ENCODE data around the gene GARIN3. TPM values are rescaled to one million over a fixed set of nuclear protein-coding genes. Genes with fewer than 3 reads are reported as not detected.

Gene GARIN3
- total and polyA plus RNA-seq, 9 of the 15 experiments (the other 6 are each of a cell fraction or from before 2014, with no cell fraction given), result not detected

GRCh38 chr5:157142317-157143126 lies 23.5 kb downstream of the GARIN3 start, which contains the start of gene MED7 (continued):
- peak; percentile 62 for TF ChIP-seq CBFA2T3 (IDR thresholded peaks at IDR 0.05)
- TF ChIP-seq LCOR (CRISPR knock-in tag; IDR thresholded peaks at IDR 0.05), result no peak; the same call in 1 of the 2 replicates
- peak; percentile 38 for TF ChIP-seq HDAC3 (IDR thresholded peaks at IDR 0.05; ENCODE audit: borderline replicate concordance, partially characterized antibody)
- peak; percentile 78; the same call in 1 of the 2 replicates for TF ChIP-seq ETV5 (CRISPR knock-in tag; IDR thresholded peaks at IDR 0.05; ENCODE audit: low read depth)
- peak; percentile 30 to 61; a peak in 1 of 4 replicates for TF ChIP-seq KDM1A (IDR thresholded peaks at IDR 0.05)
- TF ChIP-seq, protein P1, sequence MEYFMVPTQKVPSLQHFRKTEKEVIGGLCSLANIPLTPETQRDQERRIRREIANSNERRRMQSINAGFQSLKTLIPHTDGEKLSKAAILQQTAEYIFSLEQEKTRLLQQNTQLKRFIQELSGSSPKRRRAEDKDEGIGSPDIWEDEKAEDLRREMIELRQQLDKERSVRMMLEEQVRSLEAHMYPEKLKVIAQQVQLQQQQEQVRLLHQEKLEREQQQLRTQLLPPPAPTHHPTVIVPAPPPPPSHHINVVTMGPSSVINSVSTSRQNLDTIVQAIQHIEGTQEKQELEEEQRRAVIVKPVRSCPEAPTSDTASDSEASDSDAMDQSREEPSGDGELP (CRISPR knock-in tag; IDR thresholded peaks at IDR 0.05; ENCODE audit: borderline replicate concordance), result peak; percentile 89
- TF ChIP-seq ARID1B (IDR thresholded peaks at IDR 0.05), result peak; percentile 53
- TF ChIP-seq NEUROD1 (IDR thresholded peaks at IDR 0.05; ENCODE audit: borderline replicate concordance, low read depth, low read length, partially characterized antibody), result peak; percentile 8
- TF ChIP-seq EGR1 (conservative IDR thresholded peaks at IDR 0.05), result peak; percentile 32
- 0 out of 2 replicates have a peak, but pooled peaks have one; percentile 28 for TF ChIP-seq CHD2 (IDR thresholded peaks at IDR 0.05; ENCODE audit: low read depth, low read length)
- no peak for TF ChIP-seq ZBTB8A (IDR thresholded peaks at IDR 0.05; ENCODE audit: partially characterized antibody)
- TF ChIP-seq, protein P2, sequence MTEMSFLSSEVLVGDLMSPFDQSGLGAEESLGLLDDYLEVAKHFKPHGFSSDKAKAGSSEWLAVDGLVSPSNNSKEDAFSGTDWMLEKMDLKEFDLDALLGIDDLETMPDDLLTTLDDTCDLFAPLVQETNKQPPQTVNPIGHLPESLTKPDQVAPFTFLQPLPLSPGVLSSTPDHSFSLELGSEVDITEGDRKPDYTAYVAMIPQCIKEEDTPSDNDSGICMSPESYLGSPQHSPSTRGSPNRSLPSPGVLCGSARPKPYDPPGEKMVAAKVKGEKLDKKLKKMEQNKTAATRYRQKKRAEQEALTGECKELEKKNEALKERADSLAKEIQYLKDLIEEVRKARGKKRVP (CRISPR knock-in tag; IDR thresholded peaks at IDR 0.05), result 0 out of 2 replicates have a peak, but pooled peaks have one; percentile 6
- peak; percentile 82 for TF ChIP-seq ZBTB17 (CRISPR knock-in tag; IDR thresholded peaks at IDR 0.05)
- TF ChIP-seq, protein P3, sequence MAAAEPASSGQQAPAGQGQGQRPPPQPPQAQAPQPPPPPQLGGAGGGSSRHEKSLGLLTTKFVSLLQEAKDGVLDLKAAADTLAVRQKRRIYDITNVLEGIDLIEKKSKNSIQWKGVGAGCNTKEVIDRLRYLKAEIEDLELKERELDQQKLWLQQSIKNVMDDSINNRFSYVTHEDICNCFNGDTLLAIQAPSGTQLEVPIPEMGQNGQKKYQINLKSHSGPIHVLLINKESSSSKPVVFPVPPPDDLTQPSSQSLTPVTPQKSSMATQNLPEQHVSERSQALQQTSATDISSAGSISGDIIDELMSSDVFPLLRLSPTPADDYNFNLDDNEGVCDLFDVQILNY (CRISPR knock-in tag; IDR thresholded peaks at IDR 0.05), result 0 out of 2 replicates have a peak, but pooled peaks have one; percentile 35
- peak; percentile 85 for TF ChIP-seq ELF1 (tag; IDR thresholded peaks at IDR 0.05)
- peak; percentile 71 for TF ChIP-seq CREM (IDR thresholded peaks at IDR 0.05; ENCODE audit: low read depth)
- no peak for TF ChIP-seq HINFP (tag; conservative IDR thresholded peaks at IDR 0.05; ENCODE audit: low read depth)
- TF ChIP-seq ZNF584 (CRISPR knock-in tag; IDR thresholded peaks at IDR 0.05; ENCODE audit: low read depth), result 0 out of 2 replicates have a peak, but pooled peaks have one; percentile 39
- no peak for TF ChIP-seq BDP1 (IDR thresholded peaks at IDR 0.05; ENCODE audit: insufficient read depth, insufficient read length)
- peak in 1 of 2 experiments; percentile 32; a peak in 2 of 4 replicates for TF ChIP-seq MAZ (CRISPR knock-in tag; conservative IDR thresholded peaks at IDR 0.05 in 1 of 2, IDR thresholded peaks at IDR 0.05 in 1 of 2)
- peak; percentile 78 for TF ChIP-seq SP1 (CRISPR knock-in tag; IDR thresholded peaks at IDR 0.05)
- no peak for TF ChIP-seq CBX5 (IDR thresholded peaks at IDR 0.05; ENCODE audit: borderline replicate concordance, low read depth)
